GM21619 (cell line): Measurements from ENCODE around the gene BBLN.
"Not testable (repeated sequence)": the region's sequence is repeated elsewhere in the genome, so short reads cannot be mapped to it uniquely, and the experiment has no call there.

Source experiments
- ATAC-seq: cut with Tn5 transposase; IDR thresholded peaks from one replicate; pipeline ENCODE4 v1.9.1; 2021; ENCODE audit not compliant: unreplicated experiment

Gene BBLN

GRCh38 chr9:128162215-128163026, 2.4 kb downstream of the BBLN start:
- no peak for ATAC-seq

- ATAC-seq = no peak
These were observed 3.0 kb downstream of the BBLN start for GRCh38 chr9:128163027-128163515.

- no peak for ATAC-seq
These were observed 3.6 kb downstream of the BBLN start for GRCh38 chr9:128163523-128164306.

GRCh38 chr9:128164307-128164885, 4.3 kb downstream of the BBLN start:
- no peak for ATAC-seq

GRCh38 chr9:128166169-128166568, 6.1 kb downstream of the BBLN start:
- no peak for ATAC-seq

- no peak for ATAC-seq
These were observed 7.1 kb downstream of the BBLN start for GRCh38 chr9:128167209-128167608.

GRCh38 chr9:128168731-128169308, 8.8 kb downstream of the BBLN start:
- ATAC-seq = no peak

- no peak for ATAC-seq
These were observed 9.4 kb downstream of the BBLN start for GRCh38 chr9:128169492-128169891.

- ATAC-seq = no peak
These were observed 9.9 kb downstream of the BBLN start for GRCh38 chr9:128169925-128170324.

GRCh38 chr9:128174062-128174461, 14.0 kb downstream of the BBLN start:
- ATAC-seq = no peak

- ATAC-seq = no peak
These were observed 15.1 kb downstream of the BBLN start for GRCh38 chr9:128175102-128175563.

GRCh38 chr9:128175726-128176125, 15.7 kb downstream of the BBLN start:
- no peak for ATAC-seq

GRCh38 chr9:128178806-128179431, 18.9 kb downstream of the BBLN start:
- no peak for ATAC-seq

GRCh38 chr9:128180001-128180400, 19.9 kb downstream of the BBLN start:
- no peak for ATAC-seq

- ATAC-seq = no peak
These were observed 20.4 kb downstream of the BBLN start for GRCh38 chr9:128180447-128180846.

- not testable (repeated sequence) for ATAC-seq
These were observed 21.4 kb downstream of the BBLN start for GRCh38 chr9:128181480-128181879.

- ATAC-seq = no peak
These were observed 23.0 kb downstream of the BBLN start for GRCh38 chr9:128182893-128183588.

GRCh38 chr9:128185979-128186965, 26.2 kb downstream of the BBLN start:
- ATAC-seq = no peak

- ATAC-seq = no peak
These were observed 27.3 kb downstream of the BBLN start for GRCh38 chr9:128187361-128187760.
